ENCODE results near the gene ZEB2. TPM values are rescaled to one million over a fixed set of nuclear protein-coding genes. Genes with fewer than 3 reads are reported as not detected.

The ZEB2 gene
- total RNA-seq, 1 experiment from 2014 or later, result 1.2 TPM

- Mint-ChIP-seq H3K36me3 (ENCODE audit: insufficient read depth in 1 of 3, low read depth in 3 of 3) (no peaks in the 10 kb centered on the region), H3K4me3 (no peak overlapping the region), H3K27me3 (ENCODE audit: low read depth) (no peaks in the 10 kb centered on the region), H3K4me1 (no peaks in the 10 kb centered on the region; a peak in 1 of 4 replicates), H3K9me3 (no peaks in the 10 kb centered on the region), H3K27ac (no peak overlapping the region; a peak in 1 of 7 replicates)
- H2AFZ ChIP-seq (ENCODE audit: low read length), result no peak overlapping the region
- no peak overlapping the region for H2AK5ac ChIP-seq (ENCODE audit: insufficient read length, low read length)
- no peaks in the 10 kb centered on the region for H3K27me3 ChIP-seq (ENCODE audit: insufficient read depth, low read length)
- no peak overlapping the region for H4K91ac ChIP-seq (ENCODE audit: insufficient read length, low read depth, low read length)
- no peak overlapping the region for H4K8ac ChIP-seq (replicated peaks; ENCODE audit: insufficient read length, low read depth, low read length)
- no peak overlapping the region for H2BK120ac ChIP-seq (ENCODE audit: low read depth, low read length, poor library complexity, severe bottlenecking)
- no peak overlapping the region for H2BK20ac ChIP-seq (ENCODE audit: low read depth, low read length, poor library complexity, severe bottlenecking)
- no peak for TF ChIP-seq CTCF (conservative IDR thresholded peaks at IDR 0.05)
- no peaks in the 10 kb centered on the region for H3K79me2 ChIP-seq (ENCODE audit: insufficient read depth, low read length)
- no peaks in the 10 kb centered on the region for H3K23me2 ChIP-seq (ENCODE audit: insufficient read length, low read depth, low read length, poor library complexity, severe bottlenecking)
- no peak overlapping the region for H4K5ac ChIP-seq (ENCODE audit: insufficient read length, low read depth, low read length)
- H3K4me2 ChIP-seq (ENCODE audit: insufficient read depth, insufficient read length, low read length), result no peak overlapping the region
- no peaks in the 10 kb centered on the region for H3K9me3 ChIP-seq (ENCODE audit: control insufficient read depth, low read depth, low read length)
- H3K4ac ChIP-seq (ENCODE audit: low read depth, low read length), result no peak overlapping the region
- H3T11ph ChIP-seq (ENCODE audit: low read length), result no peak overlapping the region
- WGBS (ENCODE audit: extremely low coverage, insufficient read length, low lambda C conversion rate), result no CpG with 5 or more reads among the region's 15 CpGs
- no peaks in the 10 kb centered on the region for H3K79me1 ChIP-seq (ENCODE audit: insufficient read depth, low read depth, low read length, poor library complexity, severe bottlenecking)
- H3K23ac ChIP-seq (ENCODE audit: insufficient read length, low read depth, low read length), result no peak overlapping the region
- no peak overlapping the region for H3K18ac ChIP-seq (ENCODE audit: insufficient read length, low read depth, low read length)
- no peak overlapping the region for H2BK15ac ChIP-seq (ENCODE audit: low read depth, low read length)
- no peak for DNase-seq
- no peak overlapping the region for H3K56ac ChIP-seq (ENCODE audit: insufficient read length, low read depth, low read length)
- no peaks in the 10 kb centered on the region for H3K4me1 ChIP-seq (ENCODE audit: insufficient read depth, low read length)
- H2BK12ac ChIP-seq (ENCODE audit: insufficient read length, low read depth, low read length), result no peak overlapping the region
- no peaks in the 10 kb centered on the region for H4K20me1 ChIP-seq (ENCODE audit: control insufficient read depth, insufficient read depth, insufficient read length)
- H3K14ac ChIP-seq (ENCODE audit: insufficient read depth, low read length), result no peak overlapping the region
- H3K27ac ChIP-seq (ENCODE audit: insufficient read length, low read depth, low read length), result no peak overlapping the region
- H3K9ac ChIP-seq (ENCODE audit: extremely low read depth, insufficient read length, low read length), result no peak overlapping the region
- no peak overlapping the region for H2BK5ac ChIP-seq (ENCODE audit: insufficient read length, low read length)
Observed at GRCh38 chr2:144490857-144491256, 29.1 kb downstream of the ZEB2 start.

Measured in H9 (cell line).